ENCODE data around the gene EVC. TPM values are rescaled to one million over a fixed set of nuclear protein-coding genes. Genes with fewer than 3 reads are reported as not detected.
A peak's percentile ranks its signal among the peaks of the same experiment; 100 is the strongest.

EVC gene
- total and polyA plus RNA-seq, 2 of the 8 experiments (the other 6 are each of a cell fraction or from before 2014, with no cell fraction given): 2.6 to 9.8 TPM

DNA sequence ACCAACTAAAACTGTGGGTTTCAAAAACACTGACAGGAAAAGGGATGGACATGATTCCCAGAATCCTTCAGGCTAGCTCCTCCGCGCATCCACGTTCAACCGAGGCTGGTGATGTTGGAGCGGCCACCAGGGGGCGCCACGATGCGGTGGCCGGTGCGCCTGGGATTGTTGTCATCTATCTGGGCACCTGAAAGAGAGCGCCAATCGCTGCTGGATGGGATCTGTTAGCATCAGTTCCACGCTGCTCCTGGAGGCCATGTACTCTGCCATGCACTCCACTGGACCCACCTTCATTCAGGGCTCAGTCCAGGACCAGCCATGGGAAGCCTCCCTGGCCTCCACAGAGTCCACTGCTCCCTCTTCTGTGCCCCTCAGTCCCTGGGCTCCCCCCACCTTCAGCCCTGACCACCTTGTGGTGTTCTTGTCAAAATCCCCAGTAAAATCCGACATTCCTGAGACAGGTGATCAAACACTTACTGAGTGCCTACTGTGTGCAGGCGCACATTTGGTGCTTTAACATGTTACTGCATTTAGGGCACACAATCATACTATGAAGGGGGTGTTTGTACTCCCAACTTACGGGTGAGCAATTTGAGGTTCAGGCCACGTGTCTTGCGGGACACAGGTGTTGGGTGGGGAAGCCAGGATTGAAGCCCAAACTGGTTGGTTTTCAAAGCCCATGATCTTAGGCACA is 110.8 kb downstream of the EVC start (continued):
- TF ChIP-seq SIX5 (IDR thresholded peaks at IDR 0.05; ENCODE audit: low read depth, low read length): no peak
- no peak for TF ChIP-seq TBP (IDR thresholded peaks at IDR 0.05; ENCODE audit: low read depth, low read length)
- peak; percentile 62; the same call in 1 of the 2 replicates for TF ChIP-seq KDM1A (IDR thresholded peaks at IDR 0.05; ENCODE audit: borderline replicate concordance, low read length)
- no peak for TF ChIP-seq HDAC2 (IDR thresholded peaks at IDR 0.05; ENCODE audit: borderline replicate concordance in 1 of 2, low read depth in 2 of 2, low read length in 2 of 2)
- TF ChIP-seq POU5F1 (IDR thresholded peaks at IDR 0.05; ENCODE audit: low read depth, low read length): no peak
- TF ChIP-seq GABPA (IDR thresholded peaks at IDR 0.05; ENCODE audit: borderline replicate concordance, insufficient read depth, low read length): no peak
- TF ChIP-seq POLR2AphosphoS5 (IDR thresholded peaks at IDR 0.05; ENCODE audit: low read depth, low read length): peak; percentile 75
- no peak for TF ChIP-seq HDAC6 (IDR thresholded peaks at IDR 0.05; ENCODE audit: low read depth, low read length)
- peak; percentile 73 for TF ChIP-seq CREB1 (IDR thresholded peaks at IDR 0.05)
- no peak for TF ChIP-seq TCF12 (IDR thresholded peaks at IDR 0.05; ENCODE audit: low read depth, low read length)
- 0 out of 2 replicates have a peak, but pooled peaks have one; percentile 15 for TF ChIP-seq YY1 (IDR thresholded peaks at IDR 0.05; ENCODE audit: low read depth, low read length)
- TF ChIP-seq, protein P1, sequence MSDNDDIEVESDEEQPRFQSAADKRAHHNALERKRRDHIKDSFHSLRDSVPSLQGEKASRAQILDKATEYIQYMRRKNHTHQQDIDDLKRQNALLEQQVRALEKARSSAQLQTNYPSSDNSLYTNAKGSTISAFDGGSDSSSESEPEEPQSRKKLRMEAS (IDR thresholded peaks at IDR 0.05): peak; percentile 46; the same call in 1 of the 2 replicates
- TF ChIP-seq SP1 (IDR thresholded peaks at IDR 0.05; ENCODE audit: low read depth, low read length): no peak
- no peak for TF ChIP-seq RNF2 (IDR thresholded peaks at IDR 0.05; ENCODE audit: borderline replicate concordance, low read depth, low read length, missing control alignments, poor library complexity, severe bottlenecking)
- no peak for TF ChIP-seq EZH2 (IDR thresholded peaks at IDR 0.05; ENCODE audit: low read depth, low read length, severe bottlenecking)
- TF ChIP-seq POLR2A (IDR thresholded peaks at IDR 0.05; ENCODE audit: control extremely low read depth in 1 of 2, low read depth in 2 of 2, low read length in 2 of 2): no peak
- TF ChIP-seq, protein P2, sequence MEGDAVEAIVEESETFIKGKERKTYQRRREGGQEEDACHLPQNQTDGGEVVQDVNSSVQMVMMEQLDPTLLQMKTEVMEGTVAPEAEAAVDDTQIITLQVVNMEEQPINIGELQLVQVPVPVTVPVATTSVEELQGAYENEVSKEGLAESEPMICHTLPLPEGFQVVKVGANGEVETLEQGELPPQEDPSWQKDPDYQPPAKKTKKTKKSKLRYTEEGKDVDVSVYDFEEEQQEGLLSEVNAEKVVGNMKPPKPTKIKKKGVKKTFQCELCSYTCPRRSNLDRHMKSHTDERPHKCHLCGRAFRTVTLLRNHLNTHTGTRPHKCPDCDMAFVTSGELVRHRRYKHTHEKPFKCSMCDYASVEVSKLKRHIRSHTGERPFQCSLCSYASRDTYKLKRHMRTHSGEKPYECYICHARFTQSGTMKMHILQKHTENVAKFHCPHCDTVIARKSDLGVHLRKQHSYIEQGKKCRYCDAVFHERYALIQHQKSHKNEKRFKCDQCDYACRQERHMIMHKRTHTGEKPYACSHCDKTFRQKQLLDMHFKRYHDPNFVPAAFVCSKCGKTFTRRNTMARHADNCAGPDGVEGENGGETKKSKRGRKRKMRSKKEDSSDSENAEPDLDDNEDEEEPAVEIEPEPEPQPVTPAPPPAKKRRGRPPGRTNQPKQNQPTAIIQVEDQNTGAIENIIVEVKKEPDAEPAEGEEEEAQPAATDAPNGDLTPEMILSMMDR (IDR thresholded peaks at IDR 0.05; ENCODE audit: control extremely low read depth in 1 of 3, insufficient read depth in 1 of 3, low read depth in 1 of 3, low read length in 3 of 3): peak in 2 of 3 experiments; percentile 86 to 94; a peak in 3 of 4 replicates
- TF ChIP-seq ASH2L (IDR thresholded peaks at IDR 0.05; ENCODE audit: low read length): peak; percentile 21
- no peak for TF ChIP-seq SP4 (IDR thresholded peaks at IDR 0.05; ENCODE audit: low read length)
- TF ChIP-seq SIRT6 (IDR thresholded peaks at IDR 0.05; ENCODE audit: low read length): no peak
- no peak for TF ChIP-seq FOSL1 (IDR thresholded peaks at IDR 0.05; ENCODE audit: insufficient read depth, low read depth, low read length)

Data from H1 (cell line).